HT-29 (cell line): ENCODE results near the gene PCSK2. TPM values are rescaled to one million over a fixed set of nuclear protein-coding genes. Genes with fewer than 3 reads are reported as not detected.

ENCODE experiments used
- DNase-seq: peaks from one replicate; pipeline ENCODE4 v3.0.0-alpha.2; 2015; ENCODE audit warnings: low spot score
- total RNA-seq: library from RNA; depleted of rRNA; stranded (reverse); fragments of >200 nt; shearing (Covaris generic); gene quantifications from 2 replicates; pipeline ENCODE4 v1.2.3, GENCODE V29; 2014

Gene PCSK2
- total RNA-seq, 1 experiment from 2014 or later, result not detected

DNA sequence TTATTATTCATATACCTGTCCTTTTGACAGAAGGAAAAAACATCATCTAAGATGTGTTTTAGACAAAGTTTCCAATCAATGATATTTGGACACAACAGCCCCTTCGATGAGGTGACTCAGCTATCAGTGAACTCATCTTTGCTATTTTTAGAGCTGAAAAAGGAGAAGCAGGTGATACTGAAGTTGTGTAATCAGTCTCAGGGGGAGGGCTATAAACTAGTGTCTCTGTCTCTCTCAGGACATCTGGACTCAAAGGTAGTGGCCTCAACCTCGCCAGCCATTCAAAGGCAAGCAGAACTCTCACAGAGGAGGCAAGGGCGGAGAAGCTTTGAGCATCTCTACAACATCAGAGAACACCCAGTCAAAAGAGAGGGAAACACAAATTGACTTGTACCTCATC is 168.9 kb downstream of the PCSK2 start:
- DNase-seq, result no peak

DNA sequence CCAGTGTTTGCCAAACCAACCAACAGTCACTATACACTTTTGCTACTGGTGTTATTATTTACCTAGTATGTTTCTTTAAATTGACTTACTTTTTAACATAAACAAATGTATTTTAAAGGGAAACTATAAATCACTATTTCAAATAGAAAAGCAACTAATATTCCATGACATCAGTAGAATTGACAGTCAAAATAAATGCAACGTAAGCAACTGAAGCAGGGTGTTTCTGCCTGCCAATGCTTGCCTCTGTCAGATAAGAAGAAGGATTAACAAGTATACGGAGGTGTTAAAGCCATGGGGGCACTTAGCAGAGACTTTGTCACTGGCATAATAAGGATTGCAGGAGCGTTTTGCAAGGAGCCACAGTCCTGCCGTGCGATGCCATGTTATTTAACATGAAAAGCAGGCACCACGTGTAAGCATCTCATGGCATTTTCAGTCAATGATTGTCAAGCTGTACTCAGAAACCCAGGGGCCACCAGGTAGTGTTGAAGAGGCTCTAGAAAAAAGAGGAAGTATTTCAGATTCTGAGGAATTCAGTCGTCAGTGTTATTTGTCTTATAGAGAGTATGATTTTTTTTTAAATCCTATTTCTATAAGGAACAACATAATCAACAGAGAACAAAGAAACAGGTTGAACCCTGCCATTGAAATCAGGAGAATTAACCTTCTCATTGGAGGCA is 172.6 kb downstream of the PCSK2 start:
- DNase-seq, result no peak

DNA sequence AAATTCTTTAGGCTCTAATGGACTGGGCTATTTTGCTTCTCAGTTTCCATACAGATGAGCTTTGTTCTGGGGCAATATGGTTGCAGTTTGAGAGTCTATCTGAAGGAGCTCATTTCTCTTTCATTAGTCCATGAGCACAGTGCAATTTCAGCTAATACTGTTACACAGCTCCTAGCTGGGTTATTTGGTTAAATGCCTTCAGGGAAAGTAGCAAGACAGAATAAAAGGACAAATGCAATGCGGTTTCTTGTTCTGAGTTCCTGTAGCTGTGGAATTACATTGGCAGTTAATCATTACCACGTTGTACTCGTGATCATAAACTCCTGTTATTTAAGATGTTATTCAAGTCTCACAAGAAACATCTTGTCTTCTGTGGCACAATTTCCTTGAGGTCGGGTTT is 176.6 kb downstream of the PCSK2 start:
- no peak for DNase-seq

- DNase-seq, result no peak
Observed at GRCh38 chr20:17406051-17406590, 179.3 kb downstream of the PCSK2 start.

DNA sequence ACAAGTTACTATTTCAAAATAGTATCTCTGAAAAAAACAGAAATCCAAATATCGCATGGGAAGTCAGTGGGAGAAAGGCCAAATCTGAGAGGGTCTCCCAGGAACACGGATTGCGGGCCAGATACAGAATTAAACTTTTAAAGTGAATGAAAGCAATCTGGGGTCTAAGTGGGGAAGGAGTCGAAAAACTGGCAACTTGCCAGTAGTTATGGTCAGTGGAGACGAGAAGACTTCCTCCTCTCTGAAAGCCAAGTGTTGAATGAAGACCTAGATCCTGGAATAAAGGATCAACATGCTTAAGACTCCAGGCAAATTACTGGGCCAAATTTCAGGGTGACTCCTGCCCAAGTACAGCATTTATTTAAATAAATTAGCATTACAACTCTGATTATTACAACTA is 180.7 kb downstream of the PCSK2 start:
- no peak for DNase-seq

DNA sequence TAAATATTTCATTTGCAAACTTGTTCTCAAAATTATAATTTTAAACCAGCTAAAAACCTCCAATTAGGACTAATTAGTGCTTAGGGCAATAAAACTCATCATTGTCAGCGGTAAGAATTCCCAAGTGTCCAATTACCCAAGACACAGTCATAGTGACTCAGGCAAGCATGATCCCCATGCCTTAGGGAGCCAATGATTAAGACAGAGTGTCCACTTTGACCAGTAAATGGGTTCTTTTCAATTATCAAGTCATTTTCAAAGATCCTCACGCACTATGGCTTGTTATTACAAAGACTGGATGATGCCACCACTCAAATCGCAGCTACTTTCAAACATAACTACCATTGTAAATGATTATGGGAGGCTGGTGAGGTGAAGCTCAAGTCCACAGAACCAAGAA is 190.4 kb downstream of the PCSK2 start:
- DNase-seq, result no peak

- no peak for DNase-seq
Observed at GRCh38 chr20:17418737-17419136, 191.9 kb downstream of the PCSK2 start.

DNA sequence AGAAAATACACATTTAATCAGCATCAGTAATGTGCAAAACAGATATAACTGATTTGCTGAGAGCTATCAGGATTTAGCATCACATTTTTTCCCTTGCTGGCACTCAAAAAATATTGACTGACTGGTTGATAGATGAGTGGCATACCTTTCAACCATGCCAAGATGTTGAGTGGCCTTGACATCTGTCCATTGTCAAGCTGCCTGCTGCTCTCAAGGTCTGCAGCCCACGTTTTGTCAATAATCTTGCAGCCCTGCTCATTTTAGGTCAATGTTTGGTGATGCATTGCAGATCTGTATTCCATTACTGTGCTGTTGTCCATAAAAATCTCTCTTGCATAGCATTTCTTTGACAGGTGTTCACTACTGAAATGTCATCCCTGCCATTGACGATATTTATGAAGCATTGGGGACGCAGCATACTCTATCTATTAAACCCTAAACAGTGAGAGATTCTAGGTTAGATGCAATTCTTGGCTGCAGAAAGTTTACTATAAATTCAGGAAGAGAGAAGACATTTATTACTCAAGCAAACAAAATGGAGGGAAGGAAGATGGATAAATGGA is 192.7 kb downstream of the PCSK2 start:
- no peak for DNase-seq

DNA sequence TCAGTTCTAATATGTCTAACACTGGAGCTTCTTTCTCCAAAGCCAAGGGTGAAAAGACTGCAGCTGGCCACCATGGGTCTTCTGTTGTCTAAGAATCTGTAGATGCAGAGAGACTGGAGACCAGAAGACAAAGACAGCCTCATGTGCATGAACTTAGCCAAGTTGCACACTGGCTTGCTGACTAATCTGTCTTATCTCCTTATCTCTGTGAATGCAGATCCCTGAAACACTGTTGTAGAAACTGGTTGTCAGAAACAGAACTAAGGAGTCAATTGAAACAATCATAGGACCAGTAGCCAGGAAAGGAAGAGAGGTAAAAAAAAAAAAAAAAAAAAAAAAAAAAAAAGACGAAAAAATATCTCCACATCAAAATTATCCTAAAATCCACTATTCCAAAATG is 194.7 kb downstream of the PCSK2 start:
- DNase-seq, result peak; percentile 4

DNA sequence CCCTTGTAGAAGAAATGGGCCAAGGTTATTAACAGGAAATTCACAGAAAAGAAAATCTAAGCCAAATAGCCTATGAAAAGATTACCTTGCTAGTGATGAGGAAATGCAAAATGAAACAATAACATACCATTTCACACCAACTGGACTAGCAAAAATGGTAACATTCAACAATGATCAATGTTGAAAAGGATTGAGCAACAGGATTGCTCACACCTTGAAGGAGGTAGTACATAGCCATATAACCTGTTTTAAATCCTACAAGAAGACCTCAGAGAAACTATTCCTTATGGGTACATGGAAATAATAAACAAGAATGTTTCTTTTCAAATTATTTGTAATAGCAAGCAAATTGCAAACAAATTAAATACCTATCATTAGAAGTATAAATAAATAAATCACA is 196.9 kb downstream of the PCSK2 start:
- DNase-seq, result no peak

- DNase-seq, result no peak
Observed at GRCh38 chr20:17427638-17428037, 200.8 kb downstream of the PCSK2 start.

DNA sequence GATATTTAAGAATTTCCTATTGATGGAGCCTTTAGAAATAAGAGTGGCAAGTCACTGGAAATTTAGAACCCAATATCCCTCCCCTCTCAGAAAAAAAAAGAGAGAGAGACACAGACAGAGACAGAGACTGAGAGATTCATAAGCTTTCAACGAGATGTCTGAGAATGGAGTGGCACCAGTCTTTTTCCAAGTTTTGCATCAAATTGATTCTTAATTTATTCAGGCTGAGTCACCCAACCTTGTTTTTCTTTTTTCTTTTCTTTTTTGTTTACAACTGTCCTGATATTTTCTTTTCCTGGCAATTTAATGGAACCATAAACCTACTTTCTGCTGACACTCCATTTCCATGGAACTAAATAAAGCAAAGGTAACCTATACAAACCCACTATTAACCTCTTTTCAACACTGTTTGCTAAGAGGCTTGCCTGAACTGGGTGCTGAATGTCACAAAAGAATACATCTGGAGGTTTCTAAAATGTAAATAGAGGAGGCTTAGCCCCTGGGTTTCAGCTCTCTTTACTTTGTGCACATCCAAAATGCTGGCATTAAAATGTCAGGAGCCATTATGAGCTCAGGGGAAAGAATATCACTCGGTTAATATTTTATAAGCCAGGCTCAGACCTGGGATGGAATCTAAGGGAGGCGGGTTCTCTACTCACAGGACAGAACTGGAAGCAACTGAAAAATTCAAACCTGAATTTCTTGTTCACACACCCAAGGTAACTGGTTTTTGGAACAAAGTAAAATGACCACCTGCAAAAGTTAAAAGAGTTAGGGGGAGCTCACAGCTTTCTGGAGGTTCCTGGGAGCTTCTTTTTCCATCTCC is 203.5 kb downstream of the PCSK2 start:
- no peak for DNase-seq

GRCh38 chr20:17431621-17432364 is 205.0 kb downstream of the PCSK2 start:
- peak; percentile 76 for DNase-seq

DNA sequence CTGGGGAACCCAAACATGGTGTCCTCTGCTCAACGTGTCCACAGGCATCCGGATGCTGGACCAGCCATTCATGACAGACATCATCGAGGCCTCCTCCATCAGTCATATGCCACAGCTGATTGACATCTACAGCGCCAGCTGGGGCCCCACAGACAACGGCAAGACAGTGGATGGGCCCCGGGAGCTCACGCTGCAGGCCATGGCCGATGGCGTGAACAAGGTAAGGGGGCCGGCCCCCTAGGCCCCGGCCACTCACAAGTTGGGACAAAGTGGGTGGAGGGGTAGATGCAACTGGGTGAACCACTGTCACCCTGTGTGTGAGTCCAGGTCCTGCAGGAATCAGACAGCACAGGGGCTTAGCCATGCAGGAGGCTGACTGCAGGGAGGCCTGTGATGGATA is 209.8 kb downstream of the PCSK2 start:
- DNase-seq, result no peak

DNA sequence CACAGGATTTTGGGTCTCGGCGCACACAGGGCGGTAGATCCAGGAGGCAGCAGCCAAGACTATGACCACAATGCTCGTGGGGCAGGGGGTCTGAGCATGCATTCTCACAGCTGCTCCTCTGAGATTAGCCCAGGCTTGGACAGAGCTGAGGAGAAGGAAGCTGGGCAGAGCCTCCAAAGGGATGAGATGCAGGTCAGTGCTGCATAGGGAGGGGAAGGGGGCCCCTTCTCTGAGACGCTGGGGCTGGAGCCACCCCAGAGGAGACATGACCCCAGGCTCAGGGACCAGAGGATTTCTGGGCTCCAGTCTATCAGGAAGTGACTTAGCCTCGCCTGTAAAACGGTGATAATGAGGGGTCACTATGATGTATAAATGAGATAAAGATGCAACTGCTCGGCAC is 210.4 kb downstream of the PCSK2 start:
- DNase-seq, result no peak

GRCh38 chr20:17438436-17439039 is 211.7 kb downstream of the PCSK2 start:
- DNase-seq, result no peak

- DNase-seq, result no peak
Observed at GRCh38 chr20:17439616-17440296, 212.9 kb downstream of the PCSK2 start.

DNA sequence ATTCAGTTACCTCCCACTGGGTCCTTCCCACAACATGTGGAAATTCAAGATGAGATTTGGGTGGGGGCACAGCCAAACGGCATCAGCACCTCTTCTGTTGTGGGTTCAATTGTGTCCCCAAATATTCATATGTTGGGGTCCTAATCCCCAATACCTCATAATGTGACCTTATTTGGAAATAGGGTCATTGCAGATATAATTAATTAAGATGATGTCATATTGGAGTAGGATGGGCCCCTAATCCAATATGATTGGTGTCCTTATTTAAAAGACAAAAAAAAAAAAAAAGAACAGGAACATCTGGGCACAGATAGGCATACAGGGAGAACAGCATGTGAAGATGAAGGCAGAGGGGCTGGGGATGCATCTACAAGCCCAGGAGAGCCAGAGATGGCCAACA is 214.9 kb downstream of the PCSK2 start:
- no peak for DNase-seq

DNA sequence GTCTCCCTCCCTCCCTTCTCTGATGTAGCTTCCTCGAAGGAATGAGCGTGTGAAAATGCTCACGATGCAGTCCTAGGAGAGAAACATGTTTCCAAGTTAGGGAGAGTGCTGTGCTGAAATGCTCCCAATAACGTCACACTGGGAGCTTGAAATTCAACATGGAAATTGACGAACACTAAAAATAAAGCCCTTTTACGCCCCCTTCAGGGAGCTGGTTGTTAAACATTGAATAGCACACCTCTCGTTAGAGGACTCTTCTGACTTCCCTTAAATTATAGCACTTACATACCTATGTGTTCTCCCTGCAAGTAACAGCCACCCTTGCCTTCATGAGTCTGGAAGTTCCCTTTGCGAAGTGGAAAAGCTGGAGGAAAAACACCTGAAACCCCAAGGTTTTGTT is 215.7 kb downstream of the PCSK2 start:
- peak; percentile 21 for DNase-seq

- no peak for DNase-seq
Observed at GRCh38 chr20:17443131-17443858, 216.5 kb downstream of the PCSK2 start.
